HG03095 (cell line): ENCODE results near the gene NTSR1.
"Not testable (repeated sequence)": the region's sequence is repeated elsewhere in the genome, so short reads cannot be mapped to it uniquely, and the experiment has no call there.

ENCODE experiments used
- ATAC-seq: cut with Tn5 transposase; IDR thresholded peaks from one replicate; pipeline ENCODE4 v1.9.1; 2021; ENCODE audit warnings: moderate library complexity; ENCODE audit not compliant: unreplicated experiment

NTSR1 gene

GRCh38 chr20:62671765-62672164, 36.9 kb upstream of the NTSR1 start:
- ATAC-seq = no peak

- ATAC-seq = no peak
These were observed 34.3 kb upstream of the NTSR1 start for GRCh38 chr20:62674370-62674769.

GRCh38 chr20:62675156-62675876, 33.3 kb upstream of the NTSR1 start:
- ATAC-seq = no peak

- ATAC-seq = no peak
These were observed 32.8 kb upstream of the NTSR1 start for GRCh38 chr20:62675877-62676260.

- no peak for ATAC-seq
These were observed 31.7 kb upstream of the NTSR1 start for GRCh38 chr20:62676976-62677375.

GRCh38 chr20:62677678-62678077, 31.0 kb upstream of the NTSR1 start:
- ATAC-seq = no peak

- no peak for ATAC-seq
These were observed 30.1 kb upstream of the NTSR1 start for GRCh38 chr20:62678553-62678952.

GRCh38 chr20:62679978-62680589, 28.6 kb upstream of the NTSR1 start:
- ATAC-seq = no peak

- no peak for ATAC-seq
These were observed 25.6 kb upstream of the NTSR1 start for GRCh38 chr20:62682912-62683517.

- not testable (repeated sequence) for ATAC-seq
These were observed 24.8 kb upstream of the NTSR1 start for GRCh38 chr20:62683660-62684322.

GRCh38 chr20:62684981-62685380, 23.7 kb upstream of the NTSR1 start:
- no peak for ATAC-seq

GRCh38 chr20:62685781-62686555, 22.7 kb upstream of the NTSR1 start:
- no peak for ATAC-seq

GRCh38 chr20:62686869-62687830, 21.5 kb upstream of the NTSR1 start:
- no peak for ATAC-seq

- ATAC-seq = no peak
These were observed 20.6 kb upstream of the NTSR1 start for GRCh38 chr20:62688083-62688482.

GRCh38 chr20:62688855-62689460, 19.7 kb upstream of the NTSR1 start:
- no peak for ATAC-seq

- ATAC-seq = no peak
These were observed 18.8 kb upstream of the NTSR1 start for GRCh38 chr20:62689861-62690260.

- ATAC-seq = no peak
These were observed 18.3 kb upstream of the NTSR1 start for GRCh38 chr20:62690261-62690820.

GRCh38 chr20:62691487-62691886, 17.1 kb upstream of the NTSR1 start:
- ATAC-seq = no peak

- ATAC-seq = no peak
These were observed 16.5 kb upstream of the NTSR1 start for GRCh38 chr20:62692176-62692575.
